HG03175 (cell line): ENCODE results near the gene HGFAC.
"Not testable (repeated sequence)": the region's sequence is repeated elsewhere in the genome, so short reads cannot be mapped to it uniquely, and the experiment has no call there.

ENCODE experiments used
- ATAC-seq: cut with Tn5 transposase; IDR thresholded peaks from one replicate; pipeline ENCODE4 v1.9.1; 2021; ENCODE audit warnings: mild to moderate bottlenecking, moderate library complexity; ENCODE audit not compliant: unreplicated experiment

The HGFAC gene

DNA sequence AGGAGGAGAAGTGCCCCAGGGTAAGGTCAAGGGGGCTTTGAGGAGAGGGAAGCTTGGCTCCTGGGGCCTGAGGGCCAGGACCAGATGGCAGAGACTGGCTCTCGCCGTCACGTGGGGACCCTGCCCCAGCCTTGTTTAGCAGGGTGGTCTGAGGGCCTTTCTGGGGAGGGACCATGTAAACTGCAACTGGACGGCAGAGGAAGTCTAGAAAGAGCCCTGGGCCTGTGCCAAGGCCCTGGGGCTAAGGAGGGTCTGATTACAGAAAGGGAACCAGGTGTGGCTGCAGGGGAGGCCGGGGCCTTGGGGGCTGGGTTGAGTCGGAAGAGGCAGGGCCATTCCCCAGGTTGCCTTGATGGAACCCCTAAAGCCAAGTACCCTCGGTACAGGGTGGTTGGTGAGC is 1.8 kb upstream of the HGFAC start:
- ATAC-seq = no peak

DNA sequence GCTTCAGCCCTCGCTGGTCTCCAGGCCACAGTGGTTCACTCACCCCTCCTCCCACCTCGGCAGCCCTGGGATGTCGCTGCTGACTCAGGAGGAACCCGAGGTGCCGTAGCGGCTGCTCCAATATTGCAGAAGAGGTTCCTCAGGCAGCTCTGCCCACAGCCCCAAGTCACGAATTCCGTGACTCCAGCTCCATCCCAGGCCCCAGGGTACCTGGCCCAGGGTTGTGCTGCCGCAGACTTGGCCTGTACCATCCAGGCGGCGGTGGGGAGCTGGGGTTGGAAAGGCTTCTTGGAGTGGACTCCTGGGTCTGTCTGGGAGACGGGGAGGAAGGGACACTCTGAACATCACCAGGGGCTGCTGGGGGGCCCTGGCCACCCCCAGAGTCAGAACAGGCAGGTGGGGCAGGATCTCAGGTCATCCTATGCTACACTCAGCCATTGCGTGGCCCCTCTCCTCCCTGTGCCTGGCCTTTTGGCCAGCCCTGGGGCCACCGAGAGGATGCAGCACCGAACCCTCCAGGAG is 728 bp upstream of the HGFAC start:
- no peak for ATAC-seq

DNA sequence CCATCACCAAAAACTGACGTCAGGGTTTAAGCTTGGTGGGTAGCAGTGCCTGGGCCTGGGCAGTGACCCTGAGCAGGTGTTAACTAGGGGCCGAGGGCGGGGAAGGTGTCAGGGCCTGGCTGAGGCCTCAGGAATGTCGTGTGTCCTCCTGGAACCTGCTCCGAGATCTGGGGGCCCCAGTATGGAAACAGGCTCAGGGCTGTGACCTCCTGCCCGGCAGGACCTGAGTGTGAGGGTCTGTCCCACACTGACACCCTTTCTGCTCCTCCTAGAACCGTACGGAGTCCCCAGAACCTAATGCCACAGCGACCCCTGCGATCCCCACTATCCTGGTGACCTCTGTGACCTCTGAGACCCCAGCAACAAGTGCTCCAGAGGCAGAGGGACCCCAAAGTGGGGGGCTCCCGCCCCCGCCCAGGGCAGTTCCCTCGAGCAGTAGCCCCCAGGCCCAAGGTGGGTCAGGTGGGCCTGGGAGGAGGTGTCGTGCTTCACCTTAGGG is 741 bp downstream of the HGFAC start:
- ATAC-seq = no peak

DNA sequence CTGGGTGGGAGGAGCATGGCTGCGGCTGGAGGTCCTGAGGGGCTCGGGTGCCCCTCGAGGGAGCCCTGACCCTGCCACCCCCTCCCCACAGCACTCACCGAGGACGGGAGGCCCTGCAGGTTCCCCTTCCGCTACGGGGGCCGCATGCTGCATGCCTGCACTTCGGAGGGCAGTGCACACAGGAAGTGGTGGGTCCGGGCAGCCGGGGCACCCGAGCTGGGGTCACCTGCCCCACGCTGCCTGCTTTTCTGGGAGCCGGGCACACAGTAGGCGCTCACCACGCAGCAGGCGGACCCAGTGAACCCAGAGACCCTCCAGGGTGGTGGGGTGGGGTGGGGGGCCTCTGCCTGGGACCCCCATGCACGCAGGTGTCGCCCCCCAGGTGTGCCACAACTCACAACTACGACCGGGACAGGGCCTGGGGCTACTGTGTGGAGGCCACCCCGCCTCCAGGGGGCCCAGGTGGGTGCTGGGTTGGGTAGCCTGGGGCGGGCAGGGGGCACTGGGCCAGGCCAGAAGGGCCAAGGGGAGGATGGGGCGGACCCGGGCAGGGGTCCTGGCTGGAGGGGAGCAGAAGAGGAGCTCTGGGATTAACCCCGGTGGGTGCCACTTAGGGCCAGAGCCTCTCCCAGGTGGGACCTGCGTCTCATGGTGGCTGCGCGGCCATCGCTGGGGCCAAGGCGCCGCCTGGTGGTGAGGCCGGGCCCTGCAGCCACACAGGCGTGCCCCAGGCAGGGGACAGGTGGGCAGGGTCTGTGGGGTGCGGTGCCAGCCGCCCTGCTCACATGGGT is 1.4 kb downstream of the HGFAC start:
- ATAC-seq = no peak

DNA sequence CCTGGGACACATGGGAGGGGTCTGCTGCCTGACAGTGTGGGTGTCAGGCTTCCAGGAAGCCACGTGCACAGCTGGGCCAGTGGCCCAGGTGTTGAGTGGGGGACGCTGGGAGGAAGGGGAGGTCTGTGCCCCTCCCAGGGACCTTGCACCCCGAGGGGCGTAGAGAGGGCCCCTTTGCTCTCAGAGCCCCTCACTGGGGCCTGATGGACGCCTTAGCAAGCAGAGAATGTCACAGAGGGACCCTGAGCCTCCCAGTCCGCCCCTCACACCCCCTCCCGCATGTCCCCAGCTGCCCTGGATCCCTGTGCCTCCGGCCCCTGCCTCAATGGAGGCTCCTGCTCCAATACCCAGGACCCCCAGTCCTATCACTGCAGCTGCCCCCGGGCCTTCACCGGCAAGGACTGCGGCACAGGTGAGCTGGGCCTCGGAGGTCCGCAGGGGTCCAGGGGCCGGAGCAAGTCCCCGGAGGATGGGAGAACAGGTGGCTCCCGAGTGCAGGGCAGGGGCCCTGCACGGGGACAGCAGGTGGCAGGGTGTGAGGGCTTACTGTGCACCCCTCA is 2.1 kb downstream of the HGFAC start:
- ATAC-seq = no peak

DNA sequence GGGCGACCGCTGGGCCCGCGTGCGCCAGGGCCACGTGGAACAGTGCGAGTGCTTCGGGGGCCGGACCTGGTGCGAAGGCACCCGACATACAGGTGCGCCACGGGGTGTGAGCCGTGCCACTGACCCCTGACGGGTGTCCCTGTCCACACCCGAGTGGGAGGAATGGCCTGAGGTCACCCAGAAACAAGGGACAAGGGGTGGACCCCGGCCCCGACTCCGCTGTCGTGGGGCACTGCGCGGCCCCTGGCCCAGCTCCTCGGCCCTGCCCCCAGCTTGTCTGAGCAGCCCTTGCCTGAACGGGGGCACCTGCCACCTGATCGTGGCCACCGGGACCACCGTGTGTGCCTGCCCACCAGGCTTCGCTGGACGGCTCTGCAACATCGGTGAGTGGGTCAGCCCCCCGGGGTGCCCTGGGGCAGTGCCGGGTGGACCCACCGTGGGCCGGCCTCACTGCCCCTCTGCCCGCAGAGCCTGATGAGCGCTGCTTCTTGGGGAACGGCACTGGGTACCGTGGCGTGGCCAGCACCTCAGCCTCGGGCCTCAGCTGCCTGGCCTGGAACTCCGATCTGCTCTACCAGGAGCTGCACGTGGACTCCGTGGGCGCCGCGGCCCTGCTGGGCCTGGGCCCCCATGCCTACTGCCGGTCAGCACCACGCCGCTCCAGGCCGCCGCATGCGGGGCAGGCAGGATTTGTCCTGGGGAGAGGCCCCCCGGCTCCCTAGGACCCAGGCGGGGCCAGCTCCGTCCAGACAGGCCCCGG is 2.8 kb downstream of the HGFAC start:
- ATAC-seq = no peak

DNA sequence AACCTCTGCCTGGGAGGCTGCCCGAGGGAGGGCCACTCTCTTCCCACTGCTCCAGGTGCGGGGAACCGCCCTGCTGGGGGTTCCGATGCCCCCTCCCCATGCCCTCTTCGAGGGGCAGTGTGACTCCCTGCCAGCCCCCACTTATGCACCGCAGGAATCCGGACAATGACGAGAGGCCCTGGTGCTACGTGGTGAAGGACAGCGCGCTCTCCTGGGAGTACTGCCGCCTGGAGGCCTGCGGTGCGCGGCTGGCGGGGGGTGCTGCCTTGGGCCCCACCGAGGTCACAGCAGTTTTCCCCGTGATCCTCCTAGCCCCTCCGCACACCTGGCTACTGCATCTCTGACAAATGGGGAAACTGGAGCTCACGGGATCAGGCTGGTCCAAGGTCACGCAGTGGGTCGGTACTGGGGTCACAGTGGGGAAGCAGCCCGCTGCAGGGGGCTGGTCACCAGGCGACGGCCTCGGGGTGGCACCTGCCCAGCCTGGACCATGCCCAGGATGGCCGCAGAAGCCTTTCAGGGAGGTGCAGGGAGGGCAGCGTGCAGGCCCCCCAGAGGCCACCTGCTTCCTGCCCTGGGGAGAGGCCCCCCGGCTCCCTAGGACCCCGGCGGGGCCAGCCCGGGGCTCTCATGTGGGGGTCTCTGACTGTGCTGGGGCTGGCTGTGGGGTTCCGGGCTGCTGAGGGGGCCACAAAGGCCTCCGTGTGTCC is 3.5 kb downstream of the HGFAC start:
- ATAC-seq = no peak

DNA sequence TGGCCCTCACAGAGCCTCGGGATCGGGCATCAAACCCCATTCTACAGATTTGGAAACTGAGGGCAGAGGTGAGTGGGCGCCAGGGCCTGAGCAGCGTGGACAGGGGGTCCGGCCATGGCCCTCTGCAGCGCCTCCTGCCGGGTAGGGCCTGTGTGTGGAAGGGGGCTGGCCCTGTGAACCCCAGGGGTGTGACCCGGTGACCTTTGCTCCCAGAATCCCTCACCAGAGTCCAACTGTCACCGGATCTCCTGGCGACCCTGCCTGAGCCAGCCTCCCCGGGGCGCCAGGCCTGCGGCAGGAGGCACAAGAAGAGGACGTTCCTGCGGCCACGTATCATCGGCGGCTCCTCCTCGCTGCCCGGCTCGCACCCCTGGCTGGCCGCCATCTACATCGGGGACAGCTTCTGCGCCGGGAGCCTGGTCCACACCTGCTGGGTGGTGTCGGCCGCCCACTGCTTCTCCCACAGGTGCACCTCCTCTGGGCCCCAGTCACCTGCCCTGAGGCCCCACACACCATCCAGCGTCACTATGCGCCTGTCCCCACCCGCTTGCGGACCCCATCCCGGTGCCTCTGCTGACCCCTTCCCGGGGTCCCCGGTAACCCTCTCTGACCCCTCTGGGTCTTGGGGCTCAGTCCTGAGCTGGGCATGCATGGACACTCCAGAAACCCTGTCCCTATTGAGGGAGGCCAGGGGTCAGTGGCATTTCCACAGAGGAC is 4.2 kb downstream of the HGFAC start:
- no peak for ATAC-seq

DNA sequence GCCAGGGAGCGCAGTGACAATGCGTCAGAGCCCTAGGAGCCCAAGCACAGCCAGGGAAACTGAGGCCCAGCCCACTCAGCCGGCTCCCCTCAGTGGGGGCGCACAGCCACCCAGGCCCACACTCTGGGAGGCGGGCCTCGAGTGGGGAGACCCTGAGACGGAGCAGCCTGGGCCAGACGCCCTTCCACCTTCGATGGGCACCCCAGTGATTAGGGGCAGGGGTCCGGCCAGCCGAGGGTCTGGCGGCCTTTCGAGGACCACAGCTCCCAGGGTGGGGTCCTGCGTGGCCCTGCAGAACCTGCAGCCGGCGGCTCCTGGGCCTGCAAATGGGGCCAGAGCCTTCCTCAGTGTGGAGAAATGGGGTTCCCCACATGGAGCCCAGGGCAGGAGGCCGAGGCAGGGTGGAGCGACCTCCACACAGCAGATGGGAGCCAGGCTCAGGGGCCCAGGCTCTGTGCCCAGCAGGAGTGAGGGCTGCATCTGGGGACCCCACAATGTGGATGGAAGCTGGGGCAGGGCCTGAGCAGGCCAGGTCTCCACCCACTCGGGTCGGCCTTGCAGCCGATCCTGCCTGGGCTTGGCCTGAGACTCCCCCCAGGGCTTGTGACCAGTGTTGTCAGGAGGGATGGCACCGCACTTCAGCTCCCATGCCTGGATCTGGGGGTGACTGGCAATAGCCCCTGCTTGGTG is 5.0 kb downstream of the HGFAC start:
- no peak for ATAC-seq

DNA sequence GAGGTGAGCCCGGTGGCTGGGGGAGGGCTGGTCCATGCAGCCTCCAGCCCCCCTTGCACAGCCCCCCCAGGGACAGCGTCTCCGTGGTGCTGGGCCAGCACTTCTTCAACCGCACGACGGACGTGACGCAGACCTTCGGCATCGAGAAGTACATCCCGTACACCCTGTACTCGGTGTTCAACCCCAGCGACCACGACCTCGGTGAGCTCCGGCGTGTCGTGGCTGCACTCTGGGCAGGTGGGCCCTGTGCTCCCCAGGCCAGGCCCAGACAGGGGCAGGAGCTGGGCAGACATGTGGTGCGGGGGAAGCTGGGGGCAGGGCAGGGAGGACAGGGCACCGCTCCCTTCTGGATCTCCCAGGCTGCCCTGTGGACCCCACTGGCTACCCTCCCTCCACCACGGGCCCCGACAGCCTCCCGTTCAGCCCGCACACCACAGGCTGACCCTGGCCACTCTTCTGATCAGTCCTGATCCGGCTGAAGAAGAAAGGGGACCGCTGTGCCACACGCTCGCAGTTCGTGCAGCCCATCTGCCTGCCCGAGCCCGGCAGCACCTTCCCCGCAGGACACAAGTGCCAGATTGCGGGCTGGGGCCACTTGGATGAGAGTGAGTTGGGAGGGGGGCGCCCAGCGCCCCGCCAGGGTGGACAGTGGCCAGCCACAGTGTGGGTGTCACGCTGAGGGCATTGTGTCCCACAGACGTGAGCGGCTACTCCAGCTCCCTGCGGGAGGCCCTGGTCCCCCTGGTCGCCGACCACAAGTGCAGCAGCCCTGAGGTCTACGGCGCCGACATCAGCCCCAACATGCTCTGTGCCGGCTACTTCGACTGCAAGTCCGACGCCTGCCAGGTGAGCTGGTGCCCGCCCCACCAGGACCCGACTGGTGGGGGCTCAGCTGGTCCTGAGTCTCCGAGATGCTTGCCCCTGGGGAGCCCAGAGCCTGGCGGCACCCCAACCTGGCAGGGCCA is 5.9 kb downstream of the HGFAC start:
- no peak for ATAC-seq

DNA sequence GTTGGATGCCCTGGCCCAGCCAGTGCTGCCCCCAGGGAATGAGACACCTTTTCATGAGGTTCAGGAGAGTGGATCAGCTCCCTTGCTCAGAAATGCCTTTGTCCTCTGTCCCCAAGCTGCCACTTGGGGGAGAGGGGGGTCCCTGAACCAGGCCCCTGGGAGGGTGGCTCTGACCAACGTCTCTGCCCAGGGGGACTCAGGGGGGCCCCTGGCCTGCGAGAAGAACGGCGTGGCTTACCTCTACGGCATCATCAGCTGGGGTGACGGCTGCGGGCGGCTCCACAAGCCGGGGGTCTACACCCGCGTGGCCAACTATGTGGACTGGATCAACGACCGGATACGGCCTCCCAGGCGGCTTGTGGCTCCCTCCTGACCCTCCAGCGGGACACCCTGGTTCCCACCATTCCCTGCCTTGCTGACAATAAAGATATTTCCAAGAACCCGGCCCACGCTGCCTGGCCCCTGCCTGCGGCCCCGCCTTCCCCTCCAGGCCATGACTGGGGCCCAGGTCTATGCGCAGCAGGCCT is 7.3 kb downstream of the HGFAC start:
- no peak for ATAC-seq

DNA sequence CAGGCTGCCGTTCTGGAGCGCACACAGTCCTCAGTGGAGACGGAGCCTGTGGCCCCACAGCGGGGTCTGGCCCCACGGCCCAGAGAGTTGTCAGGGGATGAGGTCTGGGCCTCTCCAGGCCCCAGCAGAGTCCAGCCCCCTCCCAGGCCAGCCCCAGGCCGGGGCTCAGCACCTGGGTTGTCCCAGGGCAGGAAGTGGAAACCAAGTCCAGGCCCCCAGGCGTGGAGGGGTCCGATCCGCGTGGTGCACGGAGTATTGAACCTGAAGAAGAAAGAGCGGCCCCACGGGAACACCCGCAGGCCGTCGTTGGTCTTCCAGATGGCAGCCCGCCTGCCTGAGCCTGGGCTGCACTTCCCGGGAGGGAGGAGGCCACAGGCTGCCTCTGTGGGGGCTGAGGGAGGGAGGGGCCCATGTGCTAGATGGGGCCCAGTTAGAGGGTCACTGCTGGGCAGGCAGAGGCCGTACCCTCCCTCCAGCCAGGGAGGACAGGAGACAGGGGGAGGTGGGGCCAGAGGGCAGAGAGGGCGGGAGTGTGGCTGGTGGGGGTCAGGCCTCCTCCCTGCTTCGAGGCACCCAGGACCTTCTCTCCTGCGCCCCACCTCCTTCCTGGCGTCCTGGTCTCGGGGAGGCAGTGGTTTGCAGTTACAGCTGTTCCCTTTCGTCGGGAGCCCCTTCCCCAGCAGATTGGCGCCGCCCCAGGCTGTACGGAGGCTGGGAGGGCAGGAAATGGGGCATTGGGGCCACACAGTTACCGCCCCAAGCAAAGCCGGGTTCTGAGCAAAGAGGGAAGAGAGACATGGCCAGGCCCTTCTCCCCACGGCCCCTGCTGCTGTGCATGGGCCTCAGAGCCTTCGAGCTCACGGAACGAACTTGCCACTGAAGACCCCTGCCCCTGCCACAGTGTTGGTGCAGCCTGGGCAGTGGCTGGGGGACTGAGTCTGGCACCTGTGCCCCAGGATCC is 8.1 kb downstream of the HGFAC start:
- no peak for ATAC-seq

DNA sequence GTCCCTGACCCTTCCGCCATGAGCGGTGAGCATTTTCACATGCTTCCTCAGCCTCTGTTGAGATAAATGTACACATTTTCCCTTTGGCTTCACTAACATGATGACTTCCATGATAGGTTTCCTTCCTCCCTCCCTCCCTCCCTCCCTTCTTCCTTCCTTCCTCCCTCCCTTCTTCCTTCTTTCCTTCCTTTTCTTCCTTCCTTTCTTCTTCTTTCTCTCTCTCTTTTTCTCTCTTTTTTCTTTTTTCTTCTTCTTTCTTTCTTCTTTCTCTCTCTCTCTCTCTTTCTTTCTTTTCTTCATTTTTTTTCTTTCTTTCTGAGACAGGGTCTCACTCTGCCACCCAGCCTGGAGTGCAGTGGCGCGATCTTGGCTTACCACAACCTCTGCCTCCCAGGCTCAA is 8.9 kb downstream of the HGFAC start:
- no peak for ATAC-seq

DNA sequence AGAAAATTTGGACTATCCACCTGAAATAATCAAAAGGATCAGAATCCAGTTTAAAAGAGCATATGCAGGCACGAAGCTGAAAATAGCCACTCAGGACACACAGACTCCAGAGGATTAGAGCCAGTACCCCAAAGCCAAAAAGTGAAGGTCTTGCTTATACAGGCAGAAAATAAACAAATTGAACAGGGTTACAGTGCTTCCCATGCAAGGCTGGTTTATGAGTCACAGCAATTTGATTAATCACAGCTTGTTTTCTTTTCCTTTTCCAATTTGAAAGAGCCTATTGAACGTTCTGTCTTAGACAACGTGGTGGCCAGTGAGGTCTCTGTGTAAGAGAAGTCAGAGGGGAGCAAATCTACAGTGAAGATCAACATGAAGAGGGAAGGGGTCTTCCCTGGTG is 10.2 kb downstream of the HGFAC start:
- no peak for ATAC-seq

DNA sequence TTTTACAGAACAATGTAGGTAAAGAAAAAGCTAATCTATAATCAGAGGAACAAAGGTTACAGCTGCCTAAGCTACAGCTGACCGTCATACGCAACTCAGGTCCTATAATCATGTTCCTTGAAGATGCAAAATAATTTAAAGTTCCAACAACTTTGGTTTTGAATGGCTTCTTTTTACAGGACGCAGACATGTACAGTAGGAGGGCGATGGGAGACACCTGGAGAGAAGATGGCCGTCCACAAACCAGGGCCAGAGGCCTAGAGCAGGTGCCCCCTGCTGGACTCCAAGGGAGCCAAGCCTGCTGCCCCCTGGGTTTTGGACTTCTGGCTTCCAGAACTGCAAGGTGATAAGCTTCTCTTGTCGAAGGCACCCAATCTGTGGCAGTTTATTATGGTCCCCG is 10.6 kb downstream of the HGFAC start:
- ATAC-seq = no peak

DNA sequence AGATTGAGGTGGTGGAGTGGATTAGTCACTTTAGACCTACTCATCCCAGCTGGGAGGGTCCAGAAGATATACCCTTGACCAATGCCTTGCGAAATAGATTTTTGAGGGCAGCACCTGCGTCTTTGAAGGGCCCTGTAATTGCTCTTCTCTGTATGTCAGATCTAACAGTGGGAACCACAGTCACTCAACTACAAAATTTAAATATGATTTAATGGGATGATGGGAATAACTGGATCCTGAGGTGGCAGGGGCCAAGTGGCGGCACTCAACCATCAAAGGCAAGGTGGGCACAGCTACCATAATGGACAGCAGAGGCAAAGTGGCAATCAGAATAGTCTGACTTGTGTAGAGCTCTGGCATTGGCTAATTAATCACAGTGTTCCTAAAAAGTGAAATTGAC is 13.8 kb downstream of the HGFAC start:
- not testable (repeated sequence) for ATAC-seq

DNA sequence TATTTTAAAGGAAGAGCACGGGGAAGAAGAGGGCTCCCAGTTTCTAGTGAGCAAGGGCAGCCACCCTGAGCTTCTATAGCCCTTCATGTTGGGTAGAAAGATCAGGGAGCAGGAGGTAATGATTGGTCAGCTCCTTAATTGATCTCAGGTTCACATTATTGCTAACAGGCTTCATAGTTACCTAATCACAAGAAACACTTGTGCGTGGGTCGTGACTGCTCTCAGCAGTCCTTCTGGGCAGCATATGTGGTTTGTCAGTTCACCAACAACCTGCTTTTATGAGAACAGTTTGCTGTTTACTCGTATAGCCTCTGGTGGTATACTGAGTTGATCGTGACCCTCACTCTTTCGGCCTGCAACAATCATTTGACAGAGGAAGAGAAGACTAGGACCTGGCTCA is 16.6 kb downstream of the HGFAC start:
- no peak for ATAC-seq
